Endothelial cell of umbilical vein (primary cell): ENCODE measurements around the gene FOXO6.

ENCODE experiments used
- CTCF ChIP-seq, 2 donors: IDR thresholded peaks; 1 replicate in 1 of 2; 2 replicates in 1 of 2; pipeline ENCODE4 v1.5.1; 2011; ENCODE audit warnings: low read length in 2 of 2, mild to moderate bottlenecking in 2 of 2, moderate library complexity in 2 of 2, control low read depth in 1 of 2, inconsistent platforms in 1 of 2, low read depth in 1 of 2; ENCODE audit not compliant: insufficient read depth in 1 of 2; ENCODE audit errors: extremely low read depth in 1 of 2
- EZH2 ChIP-seq: IDR thresholded peaks from 2 replicates; pipeline ENCODE4 v1.6.1; 2012; ENCODE audit warnings: borderline replicate concordance, low read depth, mild to moderate bottlenecking, moderate library complexity, low read length, inconsistent platforms; ENCODE audit not compliant: severe bottlenecking
- GATA2 ChIP-seq: IDR thresholded peaks from 2 replicates; pipeline ENCODE4 v1.7.0; 2011; ENCODE audit warnings: low read depth, mild to moderate bottlenecking, moderate library complexity, mixed read lengths, low read length; ENCODE audit not compliant: insufficient read length, insufficient read depth
- MAX ChIP-seq: IDR thresholded peaks from 2 replicates; pipeline ENCODE4 v1.6.1; 2011; ENCODE audit not compliant: insufficient read depth, insufficient read length
- POLR2A ChIP-seq: IDR thresholded peaks from 2 replicates; pipeline ENCODE4 v1.6.1; 2012; ENCODE audit warnings: low read depth, mild to moderate bottlenecking, control low read depth, low read length
- POLR2AphosphoS5 ChIP-seq: IDR thresholded peaks from 2 replicates; pipeline ENCODE4 v1.6.1; 2012; ENCODE audit warnings: low read depth, mild to moderate bottlenecking, control low read depth, low read length, moderate library complexity; ENCODE audit not compliant: insufficient read depth

- TF ChIP-seq POLR2AphosphoS5 (no peak), POLR2A (no peak), MAX (no peak), EZH2 (no peak), CTCF (IDR thresholded peaks at IDR 0.05; ENCODE audit: extremely low read depth in 1 of 2, insufficient read depth in 1 of 2, low read depth in 1 of 2, low read length in 2 of 2) (no peak), GATA2 (no peak)
These were observed 16.2 kb downstream of the FOXO6 start for GRCh38 chr1:41377397-41377796.
